ENCODE measurements around the gene MARVELD3. TPM values are rescaled to one million over a fixed set of nuclear protein-coding genes. Genes with fewer than 3 reads are reported as not detected.

MARVELD3 gene
- total and polyA plus RNA-seq, 4 donors, result 3.6 to 9.3 (median 8.2) TPM

DNA sequence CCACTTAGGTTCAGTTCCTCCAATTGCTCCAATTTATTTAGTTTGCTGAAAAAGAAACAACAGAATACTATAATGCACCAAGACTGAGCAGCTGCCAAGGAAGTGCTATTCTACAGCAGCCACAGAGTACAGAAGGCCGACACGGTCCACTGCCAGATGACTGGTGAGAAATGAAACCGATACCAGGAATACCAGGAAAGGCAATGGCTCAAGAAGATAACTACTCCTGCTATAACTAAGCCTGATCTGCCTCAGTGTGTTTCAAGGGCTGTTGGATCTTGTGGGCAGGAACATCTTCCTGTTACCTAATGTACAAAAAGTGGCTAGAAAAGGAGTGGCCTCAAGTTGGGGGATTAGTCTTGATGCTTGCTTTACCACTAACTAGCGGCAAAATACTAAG is 32.8 kb downstream of the MARVELD3 start:
- no peak for DNase-seq
- TF ChIP-seq, protein P1, sequence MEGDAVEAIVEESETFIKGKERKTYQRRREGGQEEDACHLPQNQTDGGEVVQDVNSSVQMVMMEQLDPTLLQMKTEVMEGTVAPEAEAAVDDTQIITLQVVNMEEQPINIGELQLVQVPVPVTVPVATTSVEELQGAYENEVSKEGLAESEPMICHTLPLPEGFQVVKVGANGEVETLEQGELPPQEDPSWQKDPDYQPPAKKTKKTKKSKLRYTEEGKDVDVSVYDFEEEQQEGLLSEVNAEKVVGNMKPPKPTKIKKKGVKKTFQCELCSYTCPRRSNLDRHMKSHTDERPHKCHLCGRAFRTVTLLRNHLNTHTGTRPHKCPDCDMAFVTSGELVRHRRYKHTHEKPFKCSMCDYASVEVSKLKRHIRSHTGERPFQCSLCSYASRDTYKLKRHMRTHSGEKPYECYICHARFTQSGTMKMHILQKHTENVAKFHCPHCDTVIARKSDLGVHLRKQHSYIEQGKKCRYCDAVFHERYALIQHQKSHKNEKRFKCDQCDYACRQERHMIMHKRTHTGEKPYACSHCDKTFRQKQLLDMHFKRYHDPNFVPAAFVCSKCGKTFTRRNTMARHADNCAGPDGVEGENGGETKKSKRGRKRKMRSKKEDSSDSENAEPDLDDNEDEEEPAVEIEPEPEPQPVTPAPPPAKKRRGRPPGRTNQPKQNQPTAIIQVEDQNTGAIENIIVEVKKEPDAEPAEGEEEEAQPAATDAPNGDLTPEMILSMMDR (IDR thresholded peaks at IDR 0.05; ENCODE audit: control extremely low read depth, extremely low read depth), result no peak
- ATAC-seq (ENCODE audit: insufficient read depth, low FRiP score), result no peak
- no peak overlapping the region for H3K9ac ChIP-seq (ENCODE audit: insufficient read depth in 1 of 2, low read length in 2 of 2)
- H3K36me3 ChIP-seq (ENCODE audit: control insufficient read depth in 4 of 4, insufficient read depth in 4 of 4, low read length in 4 of 4), result peaks cover 9 to 25% (median 14%) of the 10 kb centered on the region in 4 donors
- no peaks in the 10 kb centered on the region for H3K27me3 ChIP-seq (ENCODE audit: control insufficient read depth in 3 of 3, insufficient read depth in 3 of 3, low read length in 2 of 3)
- no peak overlapping the region for H3K27ac ChIP-seq (ENCODE audit: low read depth in 1 of 2, low read length in 1 of 2)
- WGBS, 2 donors, result 89 to 91% methylated on average over 4 of the region's 4 CpGs
- H3K4me1 ChIP-seq (ENCODE audit: control insufficient read depth in 5 of 5, insufficient read depth in 5 of 5, low read length in 5 of 5), result no peaks in the 10 kb centered on the region
- no peak overlapping the region for H3K4me3 ChIP-seq
- H3K9me3 ChIP-seq (ENCODE audit: control insufficient read depth in 4 of 4, insufficient read depth in 3 of 4, low read length in 3 of 4), result no peaks in the 10 kb centered on the region

DNA sequence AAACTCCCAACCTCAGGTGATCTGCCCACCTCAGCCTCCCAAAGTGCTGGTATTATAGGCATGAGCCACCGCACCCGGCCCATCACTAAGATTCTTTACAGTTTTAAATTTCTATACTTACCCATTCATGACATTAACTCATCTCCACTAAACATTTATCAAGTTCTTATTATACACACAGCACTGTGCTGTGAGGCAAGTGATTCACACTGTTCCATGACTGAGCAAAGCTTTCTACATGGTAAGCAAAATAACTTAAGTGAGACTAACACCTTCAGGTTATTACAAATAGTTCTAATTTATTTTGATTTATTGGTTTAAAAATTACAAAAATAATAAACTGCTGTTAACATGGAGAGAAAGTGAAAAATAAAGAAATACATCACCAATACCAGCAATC is 33.5 kb downstream of the MARVELD3 start:
- Histone ChIP-seq H3K36me3 (ENCODE audit: control insufficient read depth in 4 of 4, insufficient read depth in 4 of 4, low read length in 4 of 4) (peaks cover 9 to 19% (median 12%) of the 10 kb centered on the region in 4 donors), H3K27me3 (ENCODE audit: control insufficient read depth in 3 of 3, insufficient read depth in 3 of 3, low read length in 2 of 3) (no peaks in the 10 kb centered on the region), H3K4me3 (no peak overlapping the region), H3K9me3 (ENCODE audit: control insufficient read depth in 4 of 4, insufficient read depth in 3 of 4, low read length in 3 of 4) (no peaks in the 10 kb centered on the region), H3K27ac (ENCODE audit: low read depth in 1 of 2, low read length in 1 of 2) (no peak overlapping the region), H3K9ac (ENCODE audit: insufficient read depth in 1 of 2, low read length in 2 of 2) (no peak overlapping the region), H3K4me1 (ENCODE audit: control insufficient read depth in 5 of 5, insufficient read depth in 5 of 5, low read length in 5 of 5) (no peaks in the 10 kb centered on the region)
- 98% methylated on average over 2 of the region's 2 CpGs for WGBS, 2 donors
- no peak for ATAC-seq (ENCODE audit: insufficient read depth, low FRiP score)
- TF ChIP-seq, protein P1 (IDR thresholded peaks at IDR 0.05; ENCODE audit: control extremely low read depth, extremely low read depth), result no peak
- DNase-seq, result no peak

DNA sequence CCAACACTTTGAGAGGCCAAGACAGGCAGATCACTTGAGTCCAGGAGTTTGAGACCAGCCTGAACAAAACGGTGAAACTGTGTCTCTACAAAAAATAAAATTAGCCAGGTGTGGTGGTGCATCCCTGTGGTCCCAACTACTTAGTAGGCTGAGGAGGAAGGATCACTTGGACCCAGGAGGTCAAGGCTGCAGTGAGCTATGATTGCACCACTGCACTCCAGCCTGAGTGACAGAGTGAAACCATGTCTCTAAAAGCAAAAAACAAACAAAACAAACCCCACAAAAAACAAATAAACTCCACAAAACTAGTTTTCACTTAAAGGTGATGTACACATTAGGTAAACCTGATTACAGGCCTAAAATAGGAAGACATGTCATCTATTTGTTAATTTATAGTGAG is 40.3 kb downstream of the MARVELD3 start:
- Histone ChIP-seq H3K9ac (ENCODE audit: insufficient read depth in 1 of 2, low read length in 2 of 2) (no peak overlapping the region), H3K27me3 (ENCODE audit: control insufficient read depth in 3 of 3, insufficient read depth in 3 of 3, low read length in 2 of 3) (no peaks in the 10 kb centered on the region), H3K4me3 (no peak overlapping the region), H3K4me1 (ENCODE audit: control insufficient read depth in 5 of 5, insufficient read depth in 5 of 5, low read length in 5 of 5) (no peaks in the 10 kb centered on the region), H3K9me3 (ENCODE audit: control insufficient read depth in 4 of 4, insufficient read depth in 3 of 4, low read length in 3 of 4) (no peaks in the 10 kb centered on the region), H3K36me3 (ENCODE audit: control insufficient read depth in 4 of 4, insufficient read depth in 4 of 4, low read length in 4 of 4) (peaks cover 10 to 23% (median 13%) of the 10 kb centered on the region in 4 donors), H3K27ac (ENCODE audit: low read depth in 1 of 2, low read length in 1 of 2) (no peak overlapping the region)
- ATAC-seq (ENCODE audit: insufficient read depth, low FRiP score) (no peak), DNase-seq (no peak)
- 82 to 88% methylated on average over 1 of the region's 1 CpG for WGBS, 2 donors
- TF ChIP-seq, protein P1 (IDR thresholded peaks at IDR 0.05; ENCODE audit: control extremely low read depth, extremely low read depth), result no peak

Measured in lung (tissue), 12 donors.